Right kidney (tissue), 1 donor: ENCODE results near the gene KL.
A peak's percentile ranks its signal among the peaks of the same experiment; 100 is the strongest.

Experiments
- DNase-seq: peaks from one replicate; pipeline ENCODE4 v3.0.0-alpha.2; 2016

Gene KL

GRCh38 chr13:33080972-33081590, 64.9 kb downstream of the KL start:
- no peak for DNase-seq

GRCh38 chr13:33081666-33082065, 65.4 kb downstream of the KL start:
- DNase-seq, result no peak

GRCh38 chr13:33083054-33083453, 66.8 kb downstream of the KL start:
- no peak for DNase-seq

- DNase-seq, result no peak
Measured at GRCh38 chr13:33087091-33087490, 70.9 kb downstream of the KL start.

- DNase-seq, result no peak
Measured at GRCh38 chr13:33087790-33088189, 71.6 kb downstream of the KL start.

GRCh38 chr13:33089311-33089710, 73.1 kb downstream of the KL start:
- DNase-seq, result no peak

GRCh38 chr13:33090755-33091414, 74.7 kb downstream of the KL start:
- peak; percentile 27 for DNase-seq

- DNase-seq, result no peak
Measured at GRCh38 chr13:33091415-33091774, 75.2 kb downstream of the KL start.

- DNase-seq, result no peak
Measured at GRCh38 chr13:33092073-33092987, 76.1 kb downstream of the KL start.

- no peak for DNase-seq
Measured at GRCh38 chr13:33096886-33097605, 80.8 kb downstream of the KL start.

GRCh38 chr13:33099860-33100259, 83.6 kb downstream of the KL start:
- DNase-seq, result no peak

GRCh38 chr13:33100886-33101285, 84.7 kb downstream of the KL start:
- DNase-seq, result no peak

GRCh38 chr13:33101835-33102234, 85.6 kb downstream of the KL start:
- DNase-seq, result no peak

- no peak for DNase-seq
Measured at GRCh38 chr13:33103457-33103856, 87.2 kb downstream of the KL start.

- no peak for DNase-seq
Measured at GRCh38 chr13:33105387-33106005, 89.3 kb downstream of the KL start.

GRCh38 chr13:33106656-33107360, 90.6 kb downstream of the KL start:
- DNase-seq, result no peak

GRCh38 chr13:33107361-33107760, 91.1 kb downstream of the KL start:
- no peak for DNase-seq

- DNase-seq, result no peak
Measured at GRCh38 chr13:33108620-33109019, 92.4 kb downstream of the KL start.

- no peak for DNase-seq
Measured at GRCh38 chr13:33109271-33109697, 93.1 kb downstream of the KL start.

- DNase-seq, result no peak
Measured at GRCh38 chr13:33109801-33110200, 93.6 kb downstream of the KL start.

- DNase-seq, result no peak
Measured at GRCh38 chr13:33110386-33110712, 94.1 kb downstream of the KL start.
